GM23248 (cell line): ENCODE results near the gene KCTD7.

ENCODE experiments used
- EZH2 ChIP-seq: fragments of 200-600 bp; sonication (generic); IDR thresholded peaks from 2 replicates; pipeline ENCODE4 v1.6.1; 2018; ENCODE audit warnings: antibody characterized with exemption, mild to moderate bottlenecking; ENCODE audit not compliant: insufficient read depth, poor library complexity, severe bottlenecking
- EZH2phosphoT487 ChIP-seq: fragments of 200-600 bp; sonication (generic); IDR thresholded peaks from 2 replicates; pipeline ENCODE4 v1.6.1; 2018; ENCODE audit warnings: antibody characterized with exemption, moderate library complexity, mild to moderate bottlenecking, low read depth; ENCODE audit not compliant: insufficient read depth

DNA sequence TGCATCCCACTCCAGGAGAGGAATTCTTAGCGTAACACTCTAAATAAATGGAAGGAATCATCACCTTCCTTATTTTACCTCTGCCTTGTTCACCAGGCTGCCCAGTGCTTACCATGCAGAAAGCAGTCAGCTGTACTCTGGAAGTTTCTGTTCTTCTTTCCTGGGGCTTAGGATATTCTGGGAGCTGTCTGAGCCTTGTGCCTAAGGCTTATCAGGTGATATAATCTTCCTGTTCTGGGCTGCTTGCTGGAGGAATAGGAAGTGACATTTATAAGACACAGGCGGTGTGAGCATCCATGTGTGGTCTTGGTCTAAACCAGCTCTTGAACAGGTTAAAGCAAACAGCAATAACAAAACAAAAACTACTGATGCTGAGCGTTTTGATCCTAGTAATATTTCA lies 13.5 kb downstream of the KCTD7 start:
- TF ChIP-seq EZH2phosphoT487 (no peak), EZH2 (no peak)
